ENCODE data around the gene OR1F1. TPM values are rescaled to one million over a fixed set of nuclear protein-coding genes. Genes with fewer than 3 reads are reported as not detected.

Gene OR1F1
- total and polyA plus RNA-seq, 2 of the 8 experiments (the other 6 are each of a cell fraction or from before 2014, with no cell fraction given), result 0.52 to 1.2 TPM

DNA sequence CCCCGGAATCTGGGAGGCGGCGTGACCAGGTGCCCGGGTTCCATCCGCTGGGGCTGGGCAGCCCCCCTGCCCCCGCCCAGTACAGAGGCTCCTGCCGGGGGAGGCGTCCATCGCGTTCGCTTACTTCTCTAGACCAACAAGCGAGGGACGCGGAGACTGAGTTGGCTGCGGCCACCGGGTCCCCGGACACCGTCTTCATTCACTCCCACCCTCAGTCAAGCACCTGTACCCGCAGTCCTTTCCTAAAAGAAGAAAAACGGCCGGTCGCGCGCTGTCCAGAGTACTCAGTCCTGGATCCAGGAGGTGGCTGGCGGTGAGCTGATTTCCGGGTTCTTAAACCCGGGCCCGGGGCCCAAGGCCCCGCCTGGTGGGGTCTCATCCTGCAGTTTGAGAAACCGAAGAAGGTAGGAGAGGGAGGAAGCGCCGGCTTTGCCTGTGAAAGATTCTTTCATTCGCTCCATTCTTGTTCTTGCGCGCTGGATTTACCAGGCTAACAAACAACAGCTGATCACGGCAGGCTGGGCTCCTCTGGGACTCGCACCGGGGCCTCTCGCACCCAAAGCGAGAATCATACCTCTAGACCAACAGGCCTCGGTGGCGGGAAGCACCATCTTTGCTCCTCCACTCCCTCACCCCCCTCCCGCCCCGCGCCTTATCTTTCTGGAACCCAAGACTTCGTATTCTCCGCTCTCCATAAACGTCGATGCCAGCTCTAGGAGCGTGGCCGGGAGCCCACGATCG lies 17.4 kb upstream of the OR1F1 start (continued):
- TF ChIP-seq, protein P1, sequence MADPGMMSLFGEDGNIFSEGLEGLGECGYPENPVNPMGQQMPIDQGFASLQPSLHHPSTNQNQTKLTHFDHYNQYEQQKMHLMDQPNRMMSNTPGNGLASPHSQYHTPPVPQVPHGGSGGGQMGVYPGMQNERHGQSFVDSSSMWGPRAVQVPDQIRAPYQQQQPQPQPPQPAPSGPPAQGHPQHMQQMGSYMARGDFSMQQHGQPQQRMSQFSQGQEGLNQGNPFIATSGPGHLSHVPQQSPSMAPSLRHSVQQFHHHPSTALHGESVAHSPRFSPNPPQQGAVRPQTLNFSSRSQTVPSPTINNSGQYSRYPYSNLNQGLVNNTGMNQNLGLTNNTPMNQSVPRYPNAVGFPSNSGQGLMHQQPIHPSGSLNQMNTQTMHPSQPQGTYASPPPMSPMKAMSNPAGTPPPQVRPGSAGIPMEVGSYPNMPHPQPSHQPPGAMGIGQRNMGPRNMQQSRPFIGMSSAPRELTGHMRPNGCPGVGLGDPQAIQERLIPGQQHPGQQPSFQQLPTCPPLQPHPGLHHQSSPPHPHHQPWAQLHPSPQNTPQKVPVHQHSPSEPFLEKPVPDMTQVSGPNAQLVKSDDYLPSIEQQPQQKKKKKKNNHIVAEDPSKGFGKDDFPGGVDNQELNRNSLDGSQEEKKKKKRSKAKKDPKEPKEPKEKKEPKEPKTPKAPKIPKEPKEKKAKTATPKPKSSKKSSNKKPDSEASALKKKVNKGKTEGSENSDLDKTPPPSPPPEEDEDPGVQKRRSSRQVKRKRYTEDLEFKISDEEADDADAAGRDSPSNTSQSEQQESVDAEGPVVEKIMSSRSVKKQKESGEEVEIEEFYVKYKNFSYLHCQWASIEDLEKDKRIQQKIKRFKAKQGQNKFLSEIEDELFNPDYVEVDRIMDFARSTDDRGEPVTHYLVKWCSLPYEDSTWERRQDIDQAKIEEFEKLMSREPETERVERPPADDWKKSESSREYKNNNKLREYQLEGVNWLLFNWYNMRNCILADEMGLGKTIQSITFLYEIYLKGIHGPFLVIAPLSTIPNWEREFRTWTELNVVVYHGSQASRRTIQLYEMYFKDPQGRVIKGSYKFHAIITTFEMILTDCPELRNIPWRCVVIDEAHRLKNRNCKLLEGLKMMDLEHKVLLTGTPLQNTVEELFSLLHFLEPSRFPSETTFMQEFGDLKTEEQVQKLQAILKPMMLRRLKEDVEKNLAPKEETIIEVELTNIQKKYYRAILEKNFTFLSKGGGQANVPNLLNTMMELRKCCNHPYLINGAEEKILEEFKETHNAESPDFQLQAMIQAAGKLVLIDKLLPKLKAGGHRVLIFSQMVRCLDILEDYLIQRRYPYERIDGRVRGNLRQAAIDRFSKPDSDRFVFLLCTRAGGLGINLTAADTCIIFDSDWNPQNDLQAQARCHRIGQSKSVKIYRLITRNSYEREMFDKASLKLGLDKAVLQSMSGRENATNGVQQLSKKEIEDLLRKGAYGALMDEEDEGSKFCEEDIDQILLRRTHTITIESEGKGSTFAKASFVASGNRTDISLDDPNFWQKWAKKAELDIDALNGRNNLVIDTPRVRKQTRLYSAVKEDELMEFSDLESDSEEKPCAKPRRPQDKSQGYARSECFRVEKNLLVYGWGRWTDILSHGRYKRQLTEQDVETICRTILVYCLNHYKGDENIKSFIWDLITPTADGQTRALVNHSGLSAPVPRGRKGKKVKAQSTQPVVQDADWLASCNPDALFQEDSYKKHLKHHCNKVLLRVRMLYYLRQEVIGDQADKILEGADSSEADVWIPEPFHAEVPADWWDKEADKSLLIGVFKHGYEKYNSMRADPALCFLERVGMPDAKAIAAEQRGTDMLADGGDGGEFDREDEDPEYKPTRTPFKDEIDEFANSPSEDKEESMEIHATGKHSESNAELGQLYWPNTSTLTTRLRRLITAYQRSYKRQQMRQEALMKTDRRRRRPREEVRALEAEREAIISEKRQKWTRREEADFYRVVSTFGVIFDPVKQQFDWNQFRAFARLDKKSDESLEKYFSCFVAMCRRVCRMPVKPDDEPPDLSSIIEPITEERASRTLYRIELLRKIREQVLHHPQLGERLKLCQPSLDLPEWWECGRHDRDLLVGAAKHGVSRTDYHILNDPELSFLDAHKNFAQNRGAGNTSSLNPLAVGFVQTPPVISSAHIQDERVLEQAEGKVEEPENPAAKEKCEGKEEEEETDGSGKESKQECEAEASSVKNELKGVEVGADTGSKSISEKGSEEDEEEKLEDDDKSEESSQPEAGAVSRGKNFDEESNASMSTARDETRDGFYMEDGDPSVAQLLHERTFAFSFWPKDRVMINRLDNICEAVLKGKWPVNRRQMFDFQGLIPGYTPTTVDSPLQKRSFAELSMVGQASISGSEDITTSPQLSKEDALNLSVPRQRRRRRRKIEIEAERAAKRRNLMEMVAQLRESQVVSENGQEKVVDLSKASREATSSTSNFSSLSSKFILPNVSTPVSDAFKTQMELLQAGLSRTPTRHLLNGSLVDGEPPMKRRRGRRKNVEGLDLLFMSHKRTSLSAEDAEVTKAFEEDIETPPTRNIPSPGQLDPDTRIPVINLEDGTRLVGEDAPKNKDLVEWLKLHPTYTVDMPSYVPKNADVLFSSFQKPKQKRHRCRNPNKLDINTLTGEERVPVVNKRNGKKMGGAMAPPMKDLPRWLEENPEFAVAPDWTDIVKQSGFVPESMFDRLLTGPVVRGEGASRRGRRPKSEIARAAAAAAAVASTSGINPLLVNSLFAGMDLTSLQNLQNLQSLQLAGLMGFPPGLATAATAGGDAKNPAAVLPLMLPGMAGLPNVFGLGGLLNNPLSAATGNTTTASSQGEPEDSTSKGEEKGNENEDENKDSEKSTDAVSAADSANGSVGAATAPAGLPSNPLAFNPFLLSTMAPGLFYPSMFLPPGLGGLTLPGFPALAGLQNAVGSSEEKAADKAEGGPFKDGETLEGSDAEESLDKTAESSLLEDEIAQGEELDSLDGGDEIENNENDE (IDR thresholded peaks at IDR 0.05; ENCODE audit: insufficient replicate concordance, low read length), result no peak
- TF ChIP-seq, protein P2, sequence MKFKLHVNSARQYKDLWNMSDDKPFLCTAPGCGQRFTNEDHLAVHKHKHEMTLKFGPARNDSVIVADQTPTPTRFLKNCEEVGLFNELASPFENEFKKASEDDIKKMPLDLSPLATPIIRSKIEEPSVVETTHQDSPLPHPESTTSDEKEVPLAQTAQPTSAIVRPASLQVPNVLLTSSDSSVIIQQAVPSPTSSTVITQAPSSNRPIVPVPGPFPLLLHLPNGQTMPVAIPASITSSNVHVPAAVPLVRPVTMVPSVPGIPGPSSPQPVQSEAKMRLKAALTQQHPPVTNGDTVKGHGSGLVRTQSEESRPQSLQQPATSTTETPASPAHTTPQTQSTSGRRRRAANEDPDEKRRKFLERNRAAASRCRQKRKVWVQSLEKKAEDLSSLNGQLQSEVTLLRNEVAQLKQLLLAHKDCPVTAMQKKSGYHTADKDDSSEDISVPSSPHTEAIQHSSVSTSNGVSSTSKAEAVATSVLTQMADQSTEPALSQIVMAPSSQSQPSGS (IDR thresholded peaks at IDR 0.05; ENCODE audit: low read length), result no peak
- TF ChIP-seq CREB1 (IDR thresholded peaks at IDR 0.05) (no peak), CHD1 (IDR thresholded peaks at IDR 0.05; ENCODE audit: low read depth, low read length) (no peak), RNF2 (IDR thresholded peaks at IDR 0.05; ENCODE audit: borderline replicate concordance, low read depth, low read length, missing control alignments, poor library complexity, severe bottlenecking) (no peak), SIN3A (conservative IDR thresholded peaks at IDR 0.05 in 1 of 2, IDR thresholded peaks at IDR 0.05 in 1 of 2; ENCODE audit: low read depth in 1 of 2, low read length in 2 of 2) (peak; percentile 80 to 84; a peak in 3 of 4 replicates)
- TF ChIP-seq, protein P3, sequence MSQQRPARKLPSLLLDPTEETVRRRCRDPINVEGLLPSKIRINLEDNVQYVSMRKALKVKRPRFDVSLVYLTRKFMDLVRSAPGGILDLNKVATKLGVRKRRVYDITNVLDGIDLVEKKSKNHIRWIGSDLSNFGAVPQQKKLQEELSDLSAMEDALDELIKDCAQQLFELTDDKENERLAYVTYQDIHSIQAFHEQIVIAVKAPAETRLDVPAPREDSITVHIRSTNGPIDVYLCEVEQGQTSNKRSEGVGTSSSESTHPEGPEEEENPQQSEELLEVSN (IDR thresholded peaks at IDR 0.05), result 0 out of 2 replicates have a peak, but pooled peaks have one; percentile 49
